Right atrium auricular region (tissue), 2 donors: ENCODE data around the gene SLIT3. TPM values are rescaled to one million over a fixed set of nuclear protein-coding genes. Genes with fewer than 3 reads are reported as not detected.

Experiments
- DNase-seq: peaks from one replicate; pipeline ENCODE4 v3.0.0-alpha.2; 2019; ENCODE audit warnings: low spot score
- H3K27ac ChIP-seq, 2 donors: fragments of 200-600 bp; sonication (generic); 1 replicate in 1 of 2; 2 replicates in 1 of 2; pipeline ENCODE4 v1.5.1; 2016 to 2019
- H3K27me3 ChIP-seq, 2 donors: fragments of 200-600 bp; sonication (generic); one replicate each; pipeline versions ENCODE4 v1.5.1 to v1.6.0; 2017 to 2019
- H3K36me3 ChIP-seq: fragments of 200-600 bp; sonication (generic); one replicate; pipeline ENCODE4 v1.5.1; 2016
- H3K4me1 ChIP-seq, 2 donors: fragments of 200-600 bp; sonication (generic); one replicate each; pipeline versions ENCODE4 v1.5.1 to v1.6.0; 2017 to 2019
- H3K4me3 ChIP-seq, 2 donors: fragments of 200-600 bp; sonication (generic); 1 replicate in 1 of 2; 2 replicates in 1 of 2; pipeline ENCODE4 v1.5.1; 2017 to 2019; ENCODE audit warnings: mild to moderate bottlenecking in 1 of 2, moderate library complexity in 1 of 2
- H3K9me3 ChIP-seq, 2 donors: fragments of 200-600 bp; sonication (generic); one replicate each; pipeline ENCODE4 v1.5.1; 2019
- total RNA-seq, 2 donors: library from RNA; depleted of rRNA; stranded (reverse); fragments of >200 nt; gene quantifications; one replicate each; pipeline ENCODE4 v1.1.0, GENCODE V29; 2016
- TF ChIP-seq, protein P1 (sequence below), 2 donors: fragments of 200-600 bp; sonication (generic); IDR thresholded peaks; one replicate each; pipeline ENCODE4 v1.5.1; 2019; ENCODE audit warnings: antibody characterized with exemption in 2 of 2

The SLIT3 gene
- total RNA-seq, 2 donors from 2014 or later = 66.1 to 85.8 TPM

DNA sequence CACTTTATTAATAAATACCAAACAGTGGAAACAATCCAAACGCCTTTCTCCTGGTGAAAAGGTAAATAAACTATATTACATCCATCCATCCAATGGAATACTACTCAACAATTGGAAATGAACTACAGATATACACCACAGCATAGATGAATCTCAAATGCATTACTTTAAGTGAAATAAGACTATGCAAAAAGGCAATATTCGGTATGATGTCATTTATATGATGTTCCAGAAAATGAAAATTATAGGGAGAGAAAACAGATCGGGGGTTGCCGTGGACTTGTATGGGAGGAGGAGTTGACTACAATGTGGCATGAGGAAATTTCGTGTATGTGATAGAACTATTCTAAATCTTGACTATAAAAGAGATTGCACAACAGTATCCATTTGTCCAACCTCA, 27.5 kb upstream of the SLIT3 start:
- Histone ChIP-seq H3K36me3 (no peaks in the 10 kb centered on the region), H3K9me3 (no peaks in the 10 kb centered on the region), H3K27me3 (no peaks in the 10 kb centered on the region), H3K4me1 (no peaks in the 10 kb centered on the region), H3K4me3 (no peak overlapping the region), H3K27ac (no peak overlapping the region)
- TF ChIP-seq, protein P1, sequence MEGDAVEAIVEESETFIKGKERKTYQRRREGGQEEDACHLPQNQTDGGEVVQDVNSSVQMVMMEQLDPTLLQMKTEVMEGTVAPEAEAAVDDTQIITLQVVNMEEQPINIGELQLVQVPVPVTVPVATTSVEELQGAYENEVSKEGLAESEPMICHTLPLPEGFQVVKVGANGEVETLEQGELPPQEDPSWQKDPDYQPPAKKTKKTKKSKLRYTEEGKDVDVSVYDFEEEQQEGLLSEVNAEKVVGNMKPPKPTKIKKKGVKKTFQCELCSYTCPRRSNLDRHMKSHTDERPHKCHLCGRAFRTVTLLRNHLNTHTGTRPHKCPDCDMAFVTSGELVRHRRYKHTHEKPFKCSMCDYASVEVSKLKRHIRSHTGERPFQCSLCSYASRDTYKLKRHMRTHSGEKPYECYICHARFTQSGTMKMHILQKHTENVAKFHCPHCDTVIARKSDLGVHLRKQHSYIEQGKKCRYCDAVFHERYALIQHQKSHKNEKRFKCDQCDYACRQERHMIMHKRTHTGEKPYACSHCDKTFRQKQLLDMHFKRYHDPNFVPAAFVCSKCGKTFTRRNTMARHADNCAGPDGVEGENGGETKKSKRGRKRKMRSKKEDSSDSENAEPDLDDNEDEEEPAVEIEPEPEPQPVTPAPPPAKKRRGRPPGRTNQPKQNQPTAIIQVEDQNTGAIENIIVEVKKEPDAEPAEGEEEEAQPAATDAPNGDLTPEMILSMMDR (IDR thresholded peaks at IDR 0.05) = no peak
- DNase-seq = no peak

GRCh38 chr5:169325273-169325672, 24.3 kb upstream of the SLIT3 start:
- Histone ChIP-seq H3K27ac (no peak overlapping the region), H3K4me1 (no peaks in the 10 kb centered on the region), H3K27me3 (no peaks in the 10 kb centered on the region), H3K36me3 (no peaks in the 10 kb centered on the region), H3K9me3 (no peaks in the 10 kb centered on the region), H3K4me3 (no peak overlapping the region)
- TF ChIP-seq, protein P1 (IDR thresholded peaks at IDR 0.05) = no peak
- no peak for DNase-seq

- H3K4me3 ChIP-seq = no peak overlapping the region
- TF ChIP-seq, protein P1 (IDR thresholded peaks at IDR 0.05) = no peak
- H3K27me3 ChIP-seq = no peaks in the 10 kb centered on the region
- no peaks in the 10 kb centered on the region for H3K4me1 ChIP-seq
- no peak for DNase-seq
- H3K36me3 ChIP-seq = no peaks in the 10 kb centered on the region
- no peaks in the 10 kb centered on the region for H3K9me3 ChIP-seq
- no peak overlapping the region for H3K27ac ChIP-seq
These were observed 17.6 kb upstream of the SLIT3 start for GRCh38 chr5:169318556-169318955.

DNA sequence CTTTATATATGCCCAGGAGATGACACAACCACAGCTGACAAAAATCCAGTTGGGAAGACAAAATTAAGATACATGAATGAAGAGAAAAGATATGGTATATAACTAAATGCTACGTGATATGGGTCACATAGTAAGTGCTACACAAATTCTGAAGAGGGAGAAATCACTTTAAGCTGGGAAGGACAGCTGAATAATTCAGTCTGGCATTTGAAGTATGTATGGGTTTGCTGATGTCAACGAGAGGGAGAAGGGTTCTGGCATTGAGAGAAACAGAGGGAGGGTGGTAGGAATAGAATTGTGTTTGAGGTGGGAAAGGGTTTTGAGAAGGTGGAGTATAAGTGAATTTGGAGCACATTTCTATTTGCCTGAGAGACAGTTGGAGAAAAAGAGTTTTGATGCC, 6.7 kb upstream of the SLIT3 start:
- Histone ChIP-seq H3K27ac (no peak overlapping the region), H3K9me3 (no peaks in the 10 kb centered on the region), H3K4me1 (no peaks in the 10 kb centered on the region), H3K27me3 (no peaks in the 10 kb centered on the region), H3K36me3 (no peaks in the 10 kb centered on the region), H3K4me3 (no peak overlapping the region)
- no peak for DNase-seq
- TF ChIP-seq, protein P1 (IDR thresholded peaks at IDR 0.05) = no peak

- Histone ChIP-seq H3K4me3 (no peak overlapping the region), H3K27ac (no peak overlapping the region), H3K4me1 (peaks cover 0 to 13% of the 10 kb centered on the region in 2 donors), H3K36me3 (no peaks in the 10 kb centered on the region), H3K27me3 (no peaks in the 10 kb centered on the region), H3K9me3 (no peaks in the 10 kb centered on the region)
- no peak for DNase-seq
- TF ChIP-seq, protein P1 (IDR thresholded peaks at IDR 0.05) = no peak
These were observed 4.4 kb upstream of the SLIT3 start for GRCh38 chr5:169305366-169305765.

DNA sequence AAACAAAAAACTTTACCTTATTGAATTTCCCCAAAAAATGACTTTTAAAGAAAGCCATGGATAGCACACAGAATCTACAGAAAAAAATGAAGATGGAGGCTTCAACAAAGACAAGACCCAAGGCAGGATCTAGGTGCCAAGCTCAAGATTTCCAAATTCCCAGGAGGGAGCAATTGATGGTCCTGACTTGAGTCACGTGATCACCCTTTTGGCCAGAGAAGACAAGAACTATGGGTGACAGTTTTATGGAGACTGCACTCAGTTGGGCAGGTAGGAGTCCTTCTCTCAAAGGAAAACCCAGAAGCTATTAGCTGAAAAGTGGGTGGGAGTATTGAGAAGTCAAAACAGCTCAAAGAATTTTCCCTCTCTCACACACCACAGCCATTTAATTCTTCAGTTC, 3.2 kb upstream of the SLIT3 start:
- H3K9me3 ChIP-seq = no peaks in the 10 kb centered on the region
- no peak for DNase-seq
- no peaks in the 10 kb centered on the region for H3K27me3 ChIP-seq
- H3K4me3 ChIP-seq = no peak overlapping the region
- no peak overlapping the region for H3K27ac ChIP-seq
- TF ChIP-seq, protein P1 (IDR thresholded peaks at IDR 0.05) = no peak
- peaks cover 0 to 13% of the 10 kb centered on the region in 2 donors for H3K4me1 ChIP-seq
- no peaks in the 10 kb centered on the region for H3K36me3 ChIP-seq
